ENCODE data around the gene LIMS1. TPM values are rescaled to one million over a fixed set of nuclear protein-coding genes. Genes with fewer than 3 reads are reported as not detected.
A peak's percentile ranks its signal among the peaks of the same experiment; 100 is the strongest.

LIMS1 gene
- total and polyA plus RNA-seq, 2 donors (not counting 1 experiment from before 2014, with no cell fraction given): 14.0 to 22.1 TPM

GRCh38 chr2:108586631-108587030, 52.4 kb downstream of the LIMS1 start:
- peaks cover 8% of the 10 kb centered on the region for H4K20me1 ChIP-seq (ENCODE audit: control insufficient read depth, insufficient read depth, low read length, poor library complexity, severe bottlenecking)
- intact Hi-C loops (cut with micrococcal nuclease): loop anchor here (10.0 kb wide), 2 partner anchors 112 to 1012 kb away; no protein-coding TSS in a partner anchor
- no peak for TF ChIP-seq CTCF (IDR thresholded peaks at IDR 0.05)
- no peak for TF ChIP-seq EZH2 (IDR thresholded peaks at IDR 0.05; ENCODE audit: borderline replicate concordance, insufficient read depth, low read depth, low read length, poor library complexity, severe bottlenecking)
- POLR2A ChIA-PET: no interaction called here
- no peaks in the 10 kb centered on the region for H3K27me3 Mint-ChIP-seq
- no peaks in the 10 kb centered on the region for H3K9me3 ChIP-seq (ENCODE audit: control extremely low read depth in 1 of 3, control insufficient read depth in 2 of 3, insufficient read depth in 1 of 3, low read length in 2 of 3)
- DNase-seq (no peak), ATAC-seq (ENCODE audit: low read depth) (no peak)
- H2AFZ ChIP-seq (ENCODE audit: insufficient read depth, low read depth, low read length, poor library complexity, severe bottlenecking): no peak overlapping the region
- H3K9ac ChIP-seq (ENCODE audit: low read length): no peak overlapping the region
- no peaks in the 10 kb centered on the region for H3K36me3 ChIP-seq (replicated peaks in 1 of 2; ENCODE audit: control extremely low read depth in 1 of 2, control insufficient read depth in 1 of 2, extremely low read depth in 1 of 2, insufficient read depth in 2 of 2, low read length in 1 of 2)
- H3K4me1 ChIP-seq (ENCODE audit: control insufficient read depth in 2 of 2, insufficient read depth in 2 of 2, low read length in 2 of 2): peaks cover 42 to 44% of the 10 kb centered on the region in 2 donors
- H3K27me3 ChIP-seq (replicated peaks in 1 of 4; ENCODE audit: control extremely low read depth in 1 of 4, control insufficient read depth in 3 of 4, insufficient read depth in 4 of 4, low read length in 3 of 4): no peaks in the 10 kb centered on the region
- H3K27ac Mint-ChIP-seq: no peak overlapping the region
- no peaks in the 10 kb centered on the region for H3K9me3 Mint-ChIP-seq (ENCODE audit: insufficient read depth)
- CTCF ChIA-PET: interaction anchor here (0.7 to 4.0 kb wide), 5 partner anchors 9 to 50 kb away, joined by 3 to 20 read pairs (median 4); no protein-coding TSS in a partner anchor
- 75% methylated on average over 1 of the region's 5 CpGs for WGBS (ENCODE audit: insufficient coverage)
- no peak overlapping the region for H3K4me3 ChIP-seq (ENCODE audit: control extremely low read depth in 1 of 5, extremely low read depth in 1 of 5, insufficient read depth in 1 of 5, low read depth in 2 of 5, low read length in 4 of 5)
- H3K4me2 ChIP-seq (replicated peaks; ENCODE audit: low read depth, low read length, poor library complexity, severe bottlenecking): no peak overlapping the region
- peaks cover 45% of the 10 kb centered on the region for H3K79me2 ChIP-seq (ENCODE audit: control insufficient read depth, insufficient read depth, low read length)
- H3K27ac ChIP-seq (ENCODE audit: low read length in 2 of 2): no peak overlapping the region
- no peak overlapping the region for H3K4me3 Mint-ChIP-seq
- H3K4me1 Mint-ChIP-seq: peaks cover 56% of the 10 kb centered on the region

GRCh38 chr2:108587621-108588020, 53.4 kb downstream of the LIMS1 start:
- intact Hi-C loops (cut with micrococcal nuclease): loop anchor here (10.0 kb wide), 2 partner anchors 113 to 1013 kb away; no protein-coding TSS in a partner anchor
- Histone ChIP-seq H3K27me3 (replicated peaks in 1 of 4; ENCODE audit: control extremely low read depth in 1 of 4, control insufficient read depth in 3 of 4, insufficient read depth in 4 of 4, low read length in 3 of 4) (no peaks in the 10 kb centered on the region), H3K4me2 (replicated peaks; ENCODE audit: low read depth, low read length, poor library complexity, severe bottlenecking) (peak overlapping the region; percentile 64), H3K4me3 (ENCODE audit: control extremely low read depth in 1 of 5, extremely low read depth in 1 of 5, insufficient read depth in 1 of 5, low read depth in 2 of 5, low read length in 4 of 5) (no peak overlapping the region), H3K36me3 (replicated peaks in 1 of 2; ENCODE audit: control extremely low read depth in 1 of 2, control insufficient read depth in 1 of 2, extremely low read depth in 1 of 2, insufficient read depth in 2 of 2, low read length in 1 of 2) (no peaks in the 10 kb centered on the region), H3K9me3 (ENCODE audit: control extremely low read depth in 1 of 3, control insufficient read depth in 2 of 3, insufficient read depth in 1 of 3, low read length in 2 of 3) (no peaks in the 10 kb centered on the region), H3K79me2 (ENCODE audit: control insufficient read depth, insufficient read depth, low read length) (peaks cover 46% of the 10 kb centered on the region), H3K4me1 (ENCODE audit: control insufficient read depth in 2 of 2, insufficient read depth in 2 of 2, low read length in 2 of 2) (peaks cover 42 to 49% of the 10 kb centered on the region in 2 donors), H4K20me1 (ENCODE audit: control insufficient read depth, insufficient read depth, low read length, poor library complexity, severe bottlenecking) (peaks cover 8% of the 10 kb centered on the region), H2AFZ (ENCODE audit: insufficient read depth, low read depth, low read length, poor library complexity, severe bottlenecking) (no peak overlapping the region), H3K9ac (ENCODE audit: low read length) (no peak overlapping the region), H3K27ac (ENCODE audit: low read length in 2 of 2) (peak overlapping the region in 1 of 2 donors; percentile 72)
- TF ChIP-seq EZH2 (IDR thresholded peaks at IDR 0.05; ENCODE audit: borderline replicate concordance, insufficient read depth, low read depth, low read length, poor library complexity, severe bottlenecking): no peak
- TF ChIP-seq CTCF (IDR thresholded peaks at IDR 0.05): no peak
- ChIA-PET POLR2A (no interaction called here), CTCF (interaction anchor here (0.6 to 4.0 kb wide), 6 partner anchors 10 to 238 kb away, joined by 3 to 20 read pairs (median 4); no protein-coding TSS in a partner anchor)
- 67% methylated on average over 5 of the region's 6 CpGs for WGBS (ENCODE audit: insufficient coverage)
- Mint-ChIP-seq H3K27me3 (no peaks in the 10 kb centered on the region), H3K9me3 (ENCODE audit: insufficient read depth) (no peaks in the 10 kb centered on the region), H3K27ac (peak overlapping the region; percentile 88), H3K4me3 (no peak overlapping the region), H3K4me1 (peaks cover 60% of the 10 kb centered on the region)
- no peak for DNase-seq
- ATAC-seq (ENCODE audit: low read depth): no peak

Measured in B cell (primary cell).